22Rv1 (cell line): ENCODE data around the gene RTTN.

ENCODE experiments used
- ZFX ChIP-seq: fragments of 450-650 bp; IDR thresholded peaks from 2 replicates; pipeline ENCODE4 v1.6.1; 2017; ENCODE audit warnings: antibody characterized with exemption, borderline replicate concordance
- TF ChIP-seq, protein P1 (sequence below): fragments of 450-650 bp; IDR thresholded peaks from 2 replicates; pipeline ENCODE4 v1.5.1; 2017; ENCODE audit warnings: mild to moderate bottlenecking

- TF ChIP-seq, protein P1, sequence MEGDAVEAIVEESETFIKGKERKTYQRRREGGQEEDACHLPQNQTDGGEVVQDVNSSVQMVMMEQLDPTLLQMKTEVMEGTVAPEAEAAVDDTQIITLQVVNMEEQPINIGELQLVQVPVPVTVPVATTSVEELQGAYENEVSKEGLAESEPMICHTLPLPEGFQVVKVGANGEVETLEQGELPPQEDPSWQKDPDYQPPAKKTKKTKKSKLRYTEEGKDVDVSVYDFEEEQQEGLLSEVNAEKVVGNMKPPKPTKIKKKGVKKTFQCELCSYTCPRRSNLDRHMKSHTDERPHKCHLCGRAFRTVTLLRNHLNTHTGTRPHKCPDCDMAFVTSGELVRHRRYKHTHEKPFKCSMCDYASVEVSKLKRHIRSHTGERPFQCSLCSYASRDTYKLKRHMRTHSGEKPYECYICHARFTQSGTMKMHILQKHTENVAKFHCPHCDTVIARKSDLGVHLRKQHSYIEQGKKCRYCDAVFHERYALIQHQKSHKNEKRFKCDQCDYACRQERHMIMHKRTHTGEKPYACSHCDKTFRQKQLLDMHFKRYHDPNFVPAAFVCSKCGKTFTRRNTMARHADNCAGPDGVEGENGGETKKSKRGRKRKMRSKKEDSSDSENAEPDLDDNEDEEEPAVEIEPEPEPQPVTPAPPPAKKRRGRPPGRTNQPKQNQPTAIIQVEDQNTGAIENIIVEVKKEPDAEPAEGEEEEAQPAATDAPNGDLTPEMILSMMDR, result no peak
- no peak for TF ChIP-seq ZFX
These were observed 158.7 kb downstream of the RTTN start for GRCh38 chr18:70046796-70047195.
